Measurements from ENCODE around the gene GATA1. TPM values are rescaled to one million over a fixed set of nuclear protein-coding genes. Genes with fewer than 3 reads are reported as not detected.

GATA1 gene
- total and polyA plus RNA-seq, 2 experiments from 2014 or later: not detected

GRCh38 chrX:48826876-48827653 lies 40.7 kb downstream of the GATA1 start:
- Histone ChIP-seq H3K9me3 (ENCODE audit: low read depth) (no peaks in the 10 kb centered on the region), H3K4me1 (ENCODE audit: insufficient read depth) (no peaks in the 10 kb centered on the region), H3K4me3 (no peak overlapping the region), H3K9me2 (replicated peaks; ENCODE audit: insufficient read depth) (no peaks in the 10 kb centered on the region), H4K20me1 (ENCODE audit: insufficient read depth, poor library complexity, severe bottlenecking) (no peaks in the 10 kb centered on the region), H3K27me3 (peaks cover 8% of the 10 kb centered on the region), H3K79me2 (no peaks in the 10 kb centered on the region), H3K4me2 (no peak overlapping the region), H3K27ac (no peak overlapping the region), H2AFZ (no peak overlapping the region), H3K36me3 (replicated peaks; ENCODE audit: insufficient read depth, low read depth) (no peaks in the 10 kb centered on the region)
- 87% methylated on average over 42 of the region's 73 CpGs for WGBS (ENCODE audit: low lambda C conversion rate, missing lambda C conversion rate)
- no peak for DNase-seq (ENCODE audit: low spot score)
- TF ChIP-seq EZH2 (IDR thresholded peaks at IDR 0.05; ENCODE audit: borderline replicate concordance) (no peak), EZH2phosphoT487 (IDR thresholded peaks at IDR 0.05; ENCODE audit: low read depth, severe bottlenecking, unreplicated experiment) (no peak), CTCF (IDR thresholded peaks at IDR 0.05; ENCODE audit: poor library complexity) (no peak)

GRCh38 chrX:48827654-48827968 lies 41.2 kb downstream of the GATA1 start:
- peaks cover 12% of the 10 kb centered on the region for H3K27me3 ChIP-seq
- no peaks in the 10 kb centered on the region for H3K4me1 ChIP-seq (ENCODE audit: insufficient read depth)
- no peaks in the 10 kb centered on the region for H3K79me2 ChIP-seq
- no peaks in the 10 kb centered on the region for H4K20me1 ChIP-seq (ENCODE audit: insufficient read depth, poor library complexity, severe bottlenecking)
- H3K9me3 ChIP-seq (ENCODE audit: low read depth): no peaks in the 10 kb centered on the region
- 69% methylated on average over 4 of the region's 4 CpGs for WGBS (ENCODE audit: low lambda C conversion rate, missing lambda C conversion rate)
- no peak for TF ChIP-seq CTCF (IDR thresholded peaks at IDR 0.05; ENCODE audit: poor library complexity)
- no peak for TF ChIP-seq EZH2 (IDR thresholded peaks at IDR 0.05; ENCODE audit: borderline replicate concordance)
- H3K9me2 ChIP-seq (replicated peaks; ENCODE audit: insufficient read depth): no peaks in the 10 kb centered on the region
- H2AFZ ChIP-seq: no peak overlapping the region
- H3K4me2 ChIP-seq: no peak overlapping the region
- no peak for DNase-seq (ENCODE audit: low spot score)
- no peak overlapping the region for H3K27ac ChIP-seq
- H3K4me3 ChIP-seq: no peak overlapping the region
- H3K36me3 ChIP-seq (replicated peaks; ENCODE audit: insufficient read depth, low read depth): no peaks in the 10 kb centered on the region

- H3K4me2 ChIP-seq: no peak overlapping the region
- H3K36me3 ChIP-seq (replicated peaks; ENCODE audit: insufficient read depth, low read depth): no peaks in the 10 kb centered on the region
- peaks cover 27% of the 10 kb centered on the region for H3K27me3 ChIP-seq
- no peak overlapping the region for H3K27ac ChIP-seq
- no peak overlapping the region for H3K4me3 ChIP-seq
- H3K79me2 ChIP-seq: no peaks in the 10 kb centered on the region
- no peak overlapping the region for H2AFZ ChIP-seq
- H3K9me3 ChIP-seq (ENCODE audit: low read depth): no peaks in the 10 kb centered on the region
- H3K9me2 ChIP-seq (replicated peaks; ENCODE audit: insufficient read depth): no peaks in the 10 kb centered on the region
- WGBS (ENCODE audit: low lambda C conversion rate, missing lambda C conversion rate): 86% methylated on average over 24 of the region's 24 CpGs
- no peaks in the 10 kb centered on the region for H3K4me1 ChIP-seq (ENCODE audit: insufficient read depth)
- no peak for DNase-seq (ENCODE audit: low spot score)
- no peaks in the 10 kb centered on the region for H4K20me1 ChIP-seq (ENCODE audit: insufficient read depth, poor library complexity, severe bottlenecking)
- TF ChIP-seq EZH2phosphoT487 (IDR thresholded peaks at IDR 0.05; ENCODE audit: low read depth, severe bottlenecking, unreplicated experiment) (no peak), CTCF (IDR thresholded peaks at IDR 0.05; ENCODE audit: poor library complexity) (no peak), EZH2 (IDR thresholded peaks at IDR 0.05; ENCODE audit: borderline replicate concordance) (no peak)
Measured at GRCh38 chrX:48829016-48829735, 42.8 kb downstream of the GATA1 start.

All from hepatocyte (in vitro differentiated cells).